Trophoblast cell (in vitro differentiated cells and primary cell): ENCODE results near the gene MIS18BP1.
"Not testable (repeated sequence)": the region's sequence is repeated elsewhere in the genome, so short reads cannot be mapped to it uniquely, and the experiment has no call there.

Source experiments
- DNase-seq, 2 donors: peaks; one replicate each; pipeline ENCODE4 v3.0.0-alpha.2; 2016
- H2AFZ ChIP-seq: 2 replicates; pipeline ENCODE4 v1.6.1; 2013; ENCODE audit warnings: low read length, moderate library complexity, mild to moderate bottlenecking; ENCODE audit not compliant: insufficient read depth, poor library complexity
- H2AK5ac ChIP-seq: 2 replicates; pipeline ENCODE4 v1.6.1; 2013; ENCODE audit warnings: mild to moderate bottlenecking, low read length
- H2BK120ac ChIP-seq: 2 replicates; pipeline ENCODE4 v1.6.1; 2013; ENCODE audit warnings: low read length, mild to moderate bottlenecking, moderate library complexity; ENCODE audit not compliant: insufficient read depth, poor library complexity
- H2BK12ac ChIP-seq: 2 replicates; pipeline ENCODE4 v1.6.1; 2013; ENCODE audit warnings: mild to moderate bottlenecking, low read length, moderate library complexity
- H2BK5ac ChIP-seq: 2 replicates; pipeline ENCODE4 v1.6.1; 2013; ENCODE audit warnings: low read length, low read depth, moderate library complexity, mild to moderate bottlenecking; ENCODE audit not compliant: poor library complexity
- H3K14ac ChIP-seq: 2 replicates; pipeline ENCODE4 v1.6.1; 2013; ENCODE audit warnings: mild to moderate bottlenecking, low read length
- H3K18ac ChIP-seq: 2 replicates; pipeline ENCODE4 v1.6.1; 2013; ENCODE audit warnings: mild to moderate bottlenecking, low read length
- H3K23ac ChIP-seq: 2 replicates; pipeline ENCODE4 v1.6.1; 2013; ENCODE audit warnings: low read length
- H3K27ac ChIP-seq: 2 replicates; pipeline ENCODE4 v1.5.1; 2013; ENCODE audit warnings: low read depth, mild to moderate bottlenecking, inconsistent platforms, low read length, moderate library complexity
- H3K27me3 ChIP-seq: 2 replicates; pipeline ENCODE4 v1.6.1; 2013; ENCODE audit warnings: inconsistent platforms, mild to moderate bottlenecking, low read length, moderate library complexity; ENCODE audit not compliant: insufficient read depth
- H3K36me3 ChIP-seq, 2 experiments: 1 replicate in 1 of 2; 2 replicates in 1 of 2; pipeline ENCODE4 v1.6.1; 2013; ENCODE audit warnings: low read length in 2 of 2, mild to moderate bottlenecking in 2 of 2, moderate library complexity in 1 of 2; ENCODE audit not compliant: insufficient read depth in 2 of 2, control insufficient read depth in 1 of 2
- H3K4ac ChIP-seq: 2 replicates; pipeline ENCODE4 v1.6.1; 2013; ENCODE audit warnings: low read depth, mild to moderate bottlenecking, low read length, moderate library complexity
- H3K4me1 ChIP-seq, 2 experiments: 1 replicate in 1 of 2; 2 replicates in 1 of 2; pipeline ENCODE4 v1.6.1; 2013; ENCODE audit warnings: low read length in 2 of 2, mild to moderate bottlenecking in 2 of 2, moderate library complexity in 1 of 2; ENCODE audit not compliant: insufficient read depth in 2 of 2, control insufficient read depth in 1 of 2
- H3K4me2 ChIP-seq: 2 replicates; pipeline ENCODE4 v1.6.1; 2013; ENCODE audit warnings: inconsistent platforms, mild to moderate bottlenecking, low read length, moderate library complexity
- H3K4me3 ChIP-seq: 2 replicates; pipeline ENCODE4 v1.5.1; 2013; ENCODE audit warnings: mild to moderate bottlenecking, low read depth, low read length, inconsistent platforms
- H3K79me1 ChIP-seq: one replicate; pipeline ENCODE4 v1.6.1; 2013; ENCODE audit warnings: low read length
- H3K79me2 ChIP-seq: 2 replicates; pipeline ENCODE4 v1.6.1; 2013; ENCODE audit warnings: low read length, mild to moderate bottlenecking; ENCODE audit not compliant: control insufficient read depth, insufficient read depth, poor library complexity
- H3K9ac ChIP-seq: 2 replicates; pipeline ENCODE4 v1.6.1; 2013; ENCODE audit warnings: mild to moderate bottlenecking, low read length
- H3K9me3 ChIP-seq: 2 replicates; pipeline ENCODE4 v1.6.1; 2013; ENCODE audit warnings: low read depth, mild to moderate bottlenecking, control low read depth, inconsistent platforms, low read length; ENCODE audit not compliant: insufficient read depth
- H4K12ac ChIP-seq: 2 replicates; pipeline ENCODE4 v1.6.1; 2013; ENCODE audit warnings: low read depth, mild to moderate bottlenecking, low read length, moderate library complexity
- H4K8ac ChIP-seq: 2 replicates; pipeline ENCODE4 v1.6.1; 2013; ENCODE audit warnings: low read depth, mild to moderate bottlenecking, low read length, moderate library complexity
- H4K91ac ChIP-seq: one replicate; pipeline ENCODE4 v1.6.1; 2013; ENCODE audit warnings: low read depth, mild to moderate bottlenecking, low read length, moderate library complexity
- WGBS: extraction: QIAGEN DNeasy Blood & Tissue Kit; methylation state at CpG from one replicate; pipeline ENCODE4 v1.1.7; 2013; ENCODE audit warnings: missing lambda C conversion rate; ENCODE audit not compliant: insufficient read length, insufficient coverage; ENCODE audit errors: extremely low coverage; 5-methylcytosine and 5-hydroxymethylcytosine counted together

Gene MIS18BP1

GRCh38 chr14:45222485-45223262, 30.3 kb downstream of the MIS18BP1 start:
- no peak for DNase-seq
- H3K4ac ChIP-seq: no peak overlapping the region
- H3K18ac ChIP-seq: no peak overlapping the region
- peak overlapping the region; percentile 74 for H3K23ac ChIP-seq
- no peak overlapping the region for H3K9ac ChIP-seq
- H4K91ac ChIP-seq: no peak overlapping the region
- H3K4me2 ChIP-seq: no peak overlapping the region
- H4K12ac ChIP-seq: no peak overlapping the region
- no peak overlapping the region for H3K14ac ChIP-seq
- H2BK5ac ChIP-seq: no peak overlapping the region
- no peak overlapping the region for H3K4me3 ChIP-seq
- H3K27me3 ChIP-seq: no peaks in the 10 kb centered on the region
- no peaks in the 10 kb centered on the region for H3K9me3 ChIP-seq
- no peaks in the 10 kb centered on the region for H3K79me1 ChIP-seq
- H3K4me1 ChIP-seq: no peaks in the 10 kb centered on the region
- H4K8ac ChIP-seq: no peak overlapping the region
- no CpG with 5 or more reads among the region's 3 CpGs for WGBS
- no peak overlapping the region for H3K27ac ChIP-seq
- peaks cover under 1 to 6% of the 10 kb centered on the region in 2 experiments for H3K36me3 ChIP-seq
- H3K79me2 ChIP-seq: no peaks in the 10 kb centered on the region
- no peak overlapping the region for H2AK5ac ChIP-seq
- H2BK120ac ChIP-seq: no peak overlapping the region
- H2BK12ac ChIP-seq: no peak overlapping the region
- H2AFZ ChIP-seq: no peak overlapping the region

- not testable (repeated sequence) for H3K79me1 ChIP-seq, H3K4ac ChIP-seq, H4K8ac ChIP-seq, H4K91ac ChIP-seq, H2BK120ac ChIP-seq, H3K18ac ChIP-seq, H2AFZ ChIP-seq, H3K9me3 ChIP-seq, H3K4me3 ChIP-seq, H3K14ac ChIP-seq, H3K9ac ChIP-seq, H3K27me3 ChIP-seq, H3K27ac ChIP-seq, H3K23ac ChIP-seq, H3K4me2 ChIP-seq, H2AK5ac ChIP-seq, DNase-seq, H3K79me2 ChIP-seq, H2BK5ac ChIP-seq, H2BK12ac ChIP-seq, H4K12ac ChIP-seq
- peaks cover 5 to 13% of the 10 kb centered on the region in 2 experiments for H3K36me3 ChIP-seq
- H3K4me1 ChIP-seq: peaks cover 6 to 16% of the 10 kb centered on the region in 2 experiments
- no CpG with 5 or more reads among the region's 6 CpGs for WGBS
These were observed 38.7 kb downstream of the MIS18BP1 start for GRCh38 chr14:45214341-45214740.

- H2BK5ac ChIP-seq, H2AK5ac ChIP-seq, H3K14ac ChIP-seq, H3K4me2 ChIP-seq, H3K79me2 ChIP-seq, H3K79me1 ChIP-seq, H3K9ac ChIP-seq, H4K12ac ChIP-seq, H3K18ac ChIP-seq, DNase-seq, H3K9me3 ChIP-seq, H3K23ac ChIP-seq, H2BK120ac ChIP-seq, H3K4me3 ChIP-seq, H4K8ac ChIP-seq, H2BK12ac ChIP-seq, H4K91ac ChIP-seq, H3K4ac ChIP-seq, H2AFZ ChIP-seq, H3K27ac ChIP-seq, H3K27me3 ChIP-seq: not testable (repeated sequence)
- peaks cover 6 to 16% of the 10 kb centered on the region in 2 experiments for H3K4me1 ChIP-seq
- peaks cover 7 to 13% of the 10 kb centered on the region in 2 experiments for H3K36me3 ChIP-seq
- WGBS: no CpG with 5 or more reads among the region's 1 CpG
These were observed 39.3 kb downstream of the MIS18BP1 start for GRCh38 chr14:45213716-45214115.

GRCh38 chr14:45212231-45212630, 40.8 kb downstream of the MIS18BP1 start:
- WGBS: no CpG with 5 or more reads among the region's 3 CpGs
- H3K4ac ChIP-seq: no peak overlapping the region
- no peak overlapping the region for H2AK5ac ChIP-seq

More at GRCh38 chr14:45212231-45212630, 40.8 kb downstream of the MIS18BP1 start:
- Histone ChIP-seq H2BK120ac (no peak overlapping the region), H3K4me2 (no peak overlapping the region), H3K27me3 (no peaks in the 10 kb centered on the region), H4K91ac (no peak overlapping the region), H3K9me3 (no peaks in the 10 kb centered on the region), H2BK12ac (no peak overlapping the region), H3K14ac (no peak overlapping the region), H3K9ac (no peak overlapping the region), H3K18ac (no peak overlapping the region), H2BK5ac (no peak overlapping the region), H3K79me2 (no peaks in the 10 kb centered on the region), H3K36me3 (peaks cover 9 to 16% of the 10 kb centered on the region in 2 experiments), H4K8ac (no peak overlapping the region), H3K4me1 (peaks cover 6 to 16% of the 10 kb centered on the region in 2 experiments), H3K79me1 (no peaks in the 10 kb centered on the region), H3K23ac (no peak overlapping the region), H3K4me3 (no peak overlapping the region), H2AFZ (no peak overlapping the region), H4K12ac (no peak overlapping the region), H3K27ac (no peak overlapping the region)
- DNase-seq: peak in 1 of 2 donors; percentile 14
